ENCODE data around the gene ITPKC. TPM values are rescaled to one million over a fixed set of nuclear protein-coding genes. Genes with fewer than 3 reads are reported as not detected.

Gene ITPKC
- total and polyA plus RNA-seq, 9 of the 15 experiments (the other 6 are each of a cell fraction or from before 2014, with no cell fraction given), result 0.08 to 9.3 (median 5.8) TPM

DNA sequence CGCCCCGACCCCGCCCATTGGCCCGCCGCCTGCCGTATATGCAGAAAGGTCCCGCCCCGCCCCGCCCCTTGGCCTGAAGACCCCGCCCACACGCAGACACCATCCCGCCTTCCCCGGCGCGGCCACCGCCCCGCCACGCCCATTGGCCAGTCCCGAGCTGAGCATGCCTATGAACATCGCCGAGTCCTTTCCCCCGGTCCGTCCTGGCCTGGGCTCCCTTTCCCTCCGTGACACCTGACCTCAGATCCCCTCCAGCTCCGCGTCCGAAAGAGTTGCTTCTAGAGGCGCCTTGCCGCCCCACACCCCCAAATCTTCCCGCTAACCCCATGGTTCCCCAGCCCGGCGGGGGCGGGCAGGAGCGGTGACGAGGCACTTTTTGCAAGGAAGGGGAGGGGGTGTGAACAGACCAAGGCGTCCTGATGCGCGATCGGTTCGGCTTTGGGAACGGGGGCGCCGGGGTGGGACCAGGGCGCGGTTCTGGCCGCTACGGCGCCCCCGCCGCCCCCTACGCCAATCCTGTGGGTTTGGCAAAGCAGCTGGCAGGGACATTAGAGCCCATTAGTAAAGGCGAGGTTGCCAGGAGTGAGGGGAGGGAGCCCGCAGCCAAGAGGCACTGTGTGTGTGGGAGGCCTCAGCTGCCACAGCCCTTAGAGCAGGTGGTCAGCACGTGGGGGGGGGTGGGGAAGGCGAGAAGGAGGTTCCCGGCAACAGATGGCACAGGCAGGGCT, 26.1 kb upstream of the ITPKC start (continued):
- TF ChIP-seq NR2C2 (CRISPR knock-in tag; IDR thresholded peaks at IDR 0.05), result no peak
- TF ChIP-seq NR2C2 (tag; IDR thresholded peaks at IDR 0.05), result peak; percentile 79
- TF ChIP-seq, protein P1, sequence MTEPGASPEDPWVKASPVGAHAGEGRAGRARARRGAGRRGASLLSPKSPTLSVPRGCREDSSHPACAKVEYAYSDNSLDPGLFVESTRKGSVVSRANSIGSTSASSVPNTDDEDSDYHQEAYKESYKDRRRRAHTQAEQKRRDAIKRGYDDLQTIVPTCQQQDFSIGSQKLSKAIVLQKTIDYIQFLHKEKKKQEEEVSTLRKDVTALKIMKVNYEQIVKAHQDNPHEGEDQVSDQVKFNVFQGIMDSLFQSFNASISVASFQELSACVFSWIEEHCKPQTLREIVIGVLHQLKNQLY (CRISPR knock-in tag; conservative IDR thresholded peaks at IDR 0.05), result no peak
- TF ChIP-seq ZNF239 (CRISPR knock-in tag; IDR thresholded peaks at IDR 0.05), result no peak
- no peak for TF ChIP-seq HMGXB4 (CRISPR knock-in tag; IDR thresholded peaks at IDR 0.05)
- no peak for TF ChIP-seq HMG20B (CRISPR knock-in tag; IDR thresholded peaks at IDR 0.05)
- no peak for TF ChIP-seq PRMT5 (CRISPR knock-in tag; IDR thresholded peaks at IDR 0.05)
- TF ChIP-seq PRPF4 (IDR thresholded peaks at IDR 0.05; ENCODE audit: insufficient read depth, low read depth, low read length, poor library complexity, severe bottlenecking), result no peak
- no peak for TF ChIP-seq SIX5 (IDR thresholded peaks at IDR 0.05; ENCODE audit: borderline replicate concordance in 1 of 2, insufficient read depth in 1 of 2, low read depth in 1 of 2, low read length in 2 of 2)
- peak; percentile 83 for TF ChIP-seq HDAC2 (IDR thresholded peaks at IDR 0.05)
- TF ChIP-seq, protein P2, sequence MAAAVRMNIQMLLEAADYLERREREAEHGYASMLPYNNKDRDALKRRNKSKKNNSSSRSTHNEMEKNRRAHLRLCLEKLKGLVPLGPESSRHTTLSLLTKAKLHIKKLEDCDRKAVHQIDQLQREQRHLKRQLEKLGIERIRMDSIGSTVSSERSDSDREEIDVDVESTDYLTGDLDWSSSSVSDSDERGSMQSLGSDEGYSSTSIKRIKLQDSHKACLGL (CRISPR knock-in tag; IDR thresholded peaks at IDR 0.05; ENCODE audit: borderline replicate concordance, poor library complexity, severe bottlenecking), result no peak
- no peak for TF ChIP-seq ZBTB8A (IDR thresholded peaks at IDR 0.05; ENCODE audit: partially characterized antibody)
- TF ChIP-seq ARID2 (IDR thresholded peaks at IDR 0.05), result no peak
- TF ChIP-seq CBFA2T3 (IDR thresholded peaks at IDR 0.05), result peak; percentile 78
- TF ChIP-seq CBX5 (IDR thresholded peaks at IDR 0.05; ENCODE audit: borderline replicate concordance, low read depth), result no peak
- no peak; a peak in 1 of 4 replicates for TF ChIP-seq FOXK2 (conservative IDR thresholded peaks at IDR 0.05 in 1 of 2, IDR thresholded peaks at IDR 0.05 in 1 of 2; ENCODE audit: low read depth in 2 of 2)
- TF ChIP-seq FOXM1 (IDR thresholded peaks at IDR 0.05; ENCODE audit: low read depth), result no peak
- TF ChIP-seq FOXM1 (CRISPR knock-in tag; IDR thresholded peaks at IDR 0.05; ENCODE audit: low read depth), result 0 out of 2 replicates have a peak, but pooled peaks have one; percentile 29
- TF ChIP-seq RB1 (IDR thresholded peaks at IDR 0.05; ENCODE audit: low read depth), result peak; percentile 50
- peak; percentile 50 for TF ChIP-seq TBP (optimal IDR thresholded peaks at IDR 0.05; ENCODE audit: low read depth, low read length)
- no peak for TF ChIP-seq SIRT6 (IDR thresholded peaks at IDR 0.05; ENCODE audit: low read depth, low read length)
- TF ChIP-seq, protein P3, sequence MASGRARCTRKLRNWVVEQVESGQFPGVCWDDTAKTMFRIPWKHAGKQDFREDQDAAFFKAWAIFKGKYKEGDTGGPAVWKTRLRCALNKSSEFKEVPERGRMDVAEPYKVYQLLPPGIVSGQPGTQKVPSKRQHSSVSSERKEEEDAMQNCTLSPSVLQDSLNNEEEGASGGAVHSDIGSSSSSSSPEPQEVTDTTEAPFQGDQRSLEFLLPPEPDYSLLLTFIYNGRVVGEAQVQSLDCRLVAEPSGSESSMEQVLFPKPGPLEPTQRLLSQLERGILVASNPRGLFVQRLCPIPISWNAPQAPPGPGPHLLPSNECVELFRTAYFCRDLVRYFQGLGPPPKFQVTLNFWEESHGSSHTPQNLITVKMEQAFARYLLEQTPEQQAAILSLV (tag; IDR thresholded peaks at IDR 0.05), result no peak; the same call in none of the 2 replicates
- no peak for TF ChIP-seq HNRNPL (IDR thresholded peaks at IDR 0.05; ENCODE audit: low read depth, low read length)
- TF ChIP-seq NONO (IDR thresholded peaks at IDR 0.05; ENCODE audit: low read depth in 2 of 2, low read length in 1 of 2), result no peak
- peak; percentile 69 for TF ChIP-seq SMAD4 (CRISPR knock-in tag; conservative IDR thresholded peaks at IDR 0.05)
- peak in 1 of 2 experiments; percentile 17; a peak in 1 of 4 replicates for TF ChIP-seq TEAD1 (CRISPR knock-in tag; IDR thresholded peaks at IDR 0.05)
